Lung microvascular endothelial cell (primary cell): ENCODE measurements around the gene SLC2A4. TPM values are rescaled to one million over a fixed set of nuclear protein-coding genes. Genes with fewer than 3 reads are reported as not detected.
"Not testable (repeated sequence)": the region's sequence is repeated elsewhere in the genome, so short reads cannot be mapped to it uniquely, and the experiment has no call there.

ENCODE experiments used
- DNase-seq, 2 donors: peaks; one replicate each; pipeline versions ENCODE4 v3.0.0 to v3.0.0-alpha.2; 2010; ENCODE audit warnings: low read depth in 2 of 2
- total RNA-seq: library from RNA; depleted of rRNA; stranded (reverse); fragments of >200 nt; gene quantifications from 2 replicates; pipeline ENCODE4 v1.2.1, GENCODE V29; 2014

Gene SLC2A4
- 0.22 and 0.60 TPM in 2 replicates for total RNA-seq

- peak; percentile 92 to 95 for DNase-seq
Measured at GRCh38 chr17:7281074-7281952, at the start of gene SLC2A4. Gene SLC2A4, plus strand, starts transcription at chr17:7281718. Its CDS starts 217 bp downstream, at chr17:7281935.

- no peak for DNase-seq
Measured at GRCh38 chr17:7232114-7232513, 49.4 kb upstream of the SLC2A4 start.

- no peak for DNase-seq
Measured at GRCh38 chr17:7233701-7234082, 47.8 kb upstream of the SLC2A4 start.

- DNase-seq = peak; percentile 97
Measured at GRCh38 chr17:7234083-7234951, 47.2 kb upstream of the SLC2A4 start, which contains the start of gene DVL2. Gene DVL2, minus strand, starts transcription at chr17:7234517. Its CDS starts 255 bp downstream, at chr17:7234262.

- DNase-seq = peak in 1 of 2 donors; percentile 24
Measured at GRCh38 chr17:7235693-7236665, 45.5 kb upstream of the SLC2A4 start.

- no peak for DNase-seq
Measured at GRCh38 chr17:7236808-7237207, 44.7 kb upstream of the SLC2A4 start.

GRCh38 chr17:7237266-7237760 lies 44.2 kb upstream of the SLC2A4 start:
- no peak for DNase-seq

- peak; percentile 56 to 61 for DNase-seq
Measured at GRCh38 chr17:7237761-7238419, 43.6 kb upstream of the SLC2A4 start.

- DNase-seq = peak; percentile 40 to 53
Measured at GRCh38 chr17:7238420-7239090, 43.0 kb upstream of the SLC2A4 start.

GRCh38 chr17:7239091-7240027 lies 42.2 kb upstream of the SLC2A4 start, which contains the start of gene PHF23:
Gene PHF23, minus strand, starts transcription at chr17:7239457. Its CDS starts 178 bp downstream, at chr17:7239279.
- peak; percentile 99 for DNase-seq

- no peak for DNase-seq
Measured at GRCh38 chr17:7240375-7240774, 41.1 kb upstream of the SLC2A4 start.

- DNase-seq = no peak
Measured at GRCh38 chr17:7241090-7241733, 40.3 kb upstream of the SLC2A4 start.

- peak; percentile 95 to 96 for DNase-seq
Measured at GRCh38 chr17:7241783-7242716, 39.5 kb upstream of the SLC2A4 start, which contains the start of gene GABARAP. Gene GABARAP, minus strand, starts transcription at chr17:7242449. Its CDS starts 119 bp downstream, at chr17:7242330.

- DNase-seq = peak; percentile 98 to 99
Measured at GRCh38 chr17:7242717-7243452, 38.6 kb upstream of the SLC2A4 start.

GRCh38 chr17:7243453-7243729 lies 38.1 kb upstream of the SLC2A4 start:
- DNase-seq = no peak

GRCh38 chr17:7243838-7244237 lies 37.7 kb upstream of the SLC2A4 start:
- DNase-seq = not testable (repeated sequence)
